ENCODE results near the gene MGME1.
"Not testable (repeated sequence)": the region's sequence is repeated elsewhere in the genome, so short reads cannot be mapped to it uniquely, and the experiment has no call there.

MGME1 gene

DNA sequence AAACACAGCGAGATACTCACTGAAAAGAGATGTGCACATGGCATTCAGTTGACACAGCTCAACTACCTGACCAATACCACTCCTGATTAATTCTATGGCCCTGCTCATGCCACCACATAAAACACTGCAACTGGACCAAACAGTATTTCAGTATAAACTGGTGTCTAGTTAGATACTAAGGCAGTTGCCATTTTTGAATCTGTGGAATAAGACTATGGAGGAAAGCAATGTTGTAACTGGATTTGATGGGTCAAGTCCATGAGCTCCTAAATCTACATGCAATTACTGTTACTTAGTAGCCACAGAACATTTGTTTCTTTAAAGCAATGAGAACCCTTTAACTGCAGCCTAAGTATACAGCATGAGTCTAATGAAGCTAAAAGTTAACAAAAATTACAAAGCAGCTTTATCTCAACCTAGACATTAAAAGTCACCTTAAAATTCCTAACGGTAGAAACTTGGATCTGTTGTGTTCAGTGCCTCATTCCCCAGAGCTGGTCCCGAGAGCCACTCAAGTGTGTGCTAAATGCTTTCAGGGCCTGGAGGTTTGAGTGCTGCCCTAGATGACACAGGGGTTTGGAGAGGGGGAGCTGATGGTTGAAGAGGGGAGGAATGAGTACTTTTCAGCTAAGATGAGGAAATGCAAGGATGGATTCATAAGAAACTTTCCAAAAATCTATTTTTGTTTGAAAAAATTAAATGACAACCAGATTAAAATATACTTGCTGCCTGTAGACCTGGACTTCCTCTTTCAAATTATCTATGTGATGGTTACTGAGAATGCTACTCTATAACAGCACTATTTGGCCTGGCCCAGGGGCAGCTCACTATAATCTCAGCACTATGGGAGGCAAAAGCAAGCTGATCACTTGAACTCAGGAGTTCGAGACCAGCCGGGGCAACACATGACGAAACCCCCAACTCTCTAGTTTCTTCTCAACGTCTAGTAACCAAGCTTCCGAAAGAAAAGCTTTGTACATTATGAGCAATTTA lies 15.8 kb upstream of the MGME1 start:
- Histone ChIP-seq H3K9me3 (ENCODE audit: low read depth, low read length) (no peaks in the 10 kb centered on the region), H3K27ac (0 out of 2 replicates have a peak overlapping the region, but pooled peaks have one; percentile 2), H3K9ac (ENCODE audit: insufficient read length) (no peak overlapping the region), H3K4me3 (no peak overlapping the region), H3K36me3 (ENCODE audit: insufficient read depth, low read length) (peaks cover 98% of the 10 kb centered on the region)
- no peak for DNase-seq (ENCODE audit: low read depth, low spot score)
- no peak for TF ChIP-seq EZH2 (IDR thresholded peaks at IDR 0.05)
- TF ChIP-seq FOXP2 (optimal IDR thresholded peaks at IDR 0.05; ENCODE audit: control extremely low read depth, extremely low read length, insufficient read depth) = no peak
- TF ChIP-seq POLR2AphosphoS5 (IDR thresholded peaks at IDR 0.05; ENCODE audit: borderline replicate concordance, low read depth, low read length) = 0 out of 2 replicates have a peak, but pooled peaks have one; percentile 11

DNA sequence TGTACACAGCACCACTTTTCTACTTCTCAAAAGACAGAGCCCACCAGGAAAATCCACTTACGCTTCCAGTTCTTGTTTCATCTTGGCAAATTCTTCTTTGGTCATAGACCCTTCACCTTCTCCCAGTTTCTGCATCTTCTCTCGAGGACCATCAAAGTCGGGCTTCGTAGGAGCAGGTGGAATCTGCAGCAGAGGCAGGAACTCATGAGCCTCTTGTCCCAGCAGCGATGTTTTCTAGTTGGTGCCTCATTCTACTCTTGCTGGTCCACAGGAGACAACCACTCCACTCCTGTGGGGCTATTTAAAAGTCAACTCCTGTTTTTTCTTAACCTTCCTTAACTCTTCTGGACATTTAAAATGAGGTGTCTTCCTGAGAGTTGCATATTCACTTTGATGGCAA lies 14.9 kb upstream of the MGME1 start:
- DNase-seq (ENCODE audit: low read depth, low spot score) = no peak
- Histone ChIP-seq H3K9me3 (ENCODE audit: low read depth, low read length) (no peaks in the 10 kb centered on the region), H3K36me3 (ENCODE audit: insufficient read depth, low read length) (peaks cover 90% of the 10 kb centered on the region), H3K27ac (no peak overlapping the region), H3K9ac (ENCODE audit: insufficient read length) (no peak overlapping the region), H3K4me3 (no peak overlapping the region)
- no peak for TF ChIP-seq POLR2AphosphoS5 (IDR thresholded peaks at IDR 0.05; ENCODE audit: borderline replicate concordance, low read depth, low read length)
- TF ChIP-seq EZH2 (IDR thresholded peaks at IDR 0.05) = no peak
- no peak for TF ChIP-seq FOXP2 (optimal IDR thresholded peaks at IDR 0.05; ENCODE audit: control extremely low read depth, extremely low read length, insufficient read depth)

DNA sequence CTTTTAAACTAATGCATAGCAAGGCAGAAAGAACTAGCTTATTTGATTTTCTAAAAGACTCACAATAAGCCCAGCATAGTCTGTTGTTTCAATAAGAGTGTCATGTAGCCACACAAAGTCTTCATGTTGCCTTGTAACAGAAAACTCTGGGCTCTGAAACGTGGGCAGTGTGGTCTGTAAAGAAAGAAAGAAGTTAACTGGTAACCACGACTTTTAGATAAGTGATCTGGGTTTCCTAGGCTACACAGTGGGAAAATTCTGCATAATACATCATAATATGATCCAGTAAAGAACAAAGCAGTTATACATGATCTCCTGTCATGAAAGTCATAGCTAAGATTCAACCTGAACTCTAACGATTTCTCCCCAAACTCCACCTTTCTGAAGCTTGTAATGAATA lies 13.5 kb upstream of the MGME1 start:
- Histone ChIP-seq H3K4me3 (no peak overlapping the region), H3K27ac (0 out of 2 replicates have a peak overlapping the region, but pooled peaks have one; percentile 64), H3K36me3 (ENCODE audit: insufficient read depth, low read length) (peaks cover 84% of the 10 kb centered on the region), H3K9ac (ENCODE audit: insufficient read length) (no peak overlapping the region), H3K9me3 (ENCODE audit: low read depth, low read length) (no peaks in the 10 kb centered on the region)
- TF ChIP-seq FOXP2 (optimal IDR thresholded peaks at IDR 0.05; ENCODE audit: control extremely low read depth, extremely low read length, insufficient read depth) (no peak), EZH2 (IDR thresholded peaks at IDR 0.05) (no peak), POLR2AphosphoS5 (IDR thresholded peaks at IDR 0.05; ENCODE audit: borderline replicate concordance, low read depth, low read length) (no peak)
- DNase-seq (ENCODE audit: low read depth, low spot score) = no peak

DNA sequence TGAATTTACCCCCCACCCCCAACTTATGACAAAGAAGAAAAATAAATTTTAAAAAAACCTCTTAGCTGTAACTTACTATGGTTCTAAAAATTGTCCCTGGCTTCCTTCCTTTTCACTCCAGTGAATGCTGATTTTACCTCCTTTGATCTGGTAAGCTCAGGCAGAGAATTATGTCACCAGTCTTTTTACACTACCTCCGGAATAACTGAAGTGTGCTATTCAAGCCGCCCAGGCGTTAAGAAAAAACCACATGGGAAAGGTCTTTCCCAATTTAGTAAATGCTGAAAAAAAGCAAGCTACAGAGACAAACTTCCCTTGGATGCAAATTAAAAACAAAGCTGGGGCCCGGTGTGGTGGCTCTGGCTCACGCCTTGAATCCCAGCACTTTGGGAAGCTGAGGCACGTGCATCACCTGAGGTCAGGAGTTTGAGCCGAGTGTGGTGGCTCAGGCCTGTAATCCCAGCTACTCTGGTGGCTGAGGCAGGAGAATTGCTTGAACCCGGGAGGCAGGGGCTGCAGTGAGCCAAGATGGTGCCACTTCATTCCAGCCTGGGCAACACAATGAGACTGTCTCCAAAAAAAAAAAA lies 12.6 kb upstream of the MGME1 start:
- H3K36me3 ChIP-seq (ENCODE audit: insufficient read depth, low read length) = peaks cover 83% of the 10 kb centered on the region
- H3K4me3 ChIP-seq = no peak overlapping the region
- H3K9me3 ChIP-seq (ENCODE audit: low read depth, low read length) = no peaks in the 10 kb centered on the region
- no peak overlapping the region for H3K9ac ChIP-seq (ENCODE audit: insufficient read length)
- DNase-seq (ENCODE audit: low read depth, low spot score) = no peak
- 0 out of 2 replicates have a peak overlapping the region, but pooled peaks have one; percentile 32 for H3K27ac ChIP-seq
- no peak for TF ChIP-seq EZH2 (IDR thresholded peaks at IDR 0.05)
- no peak for TF ChIP-seq FOXP2 (optimal IDR thresholded peaks at IDR 0.05; ENCODE audit: control extremely low read depth, extremely low read length, insufficient read depth)
- TF ChIP-seq POLR2AphosphoS5 (IDR thresholded peaks at IDR 0.05; ENCODE audit: borderline replicate concordance, low read depth, low read length) = no peak

DNA sequence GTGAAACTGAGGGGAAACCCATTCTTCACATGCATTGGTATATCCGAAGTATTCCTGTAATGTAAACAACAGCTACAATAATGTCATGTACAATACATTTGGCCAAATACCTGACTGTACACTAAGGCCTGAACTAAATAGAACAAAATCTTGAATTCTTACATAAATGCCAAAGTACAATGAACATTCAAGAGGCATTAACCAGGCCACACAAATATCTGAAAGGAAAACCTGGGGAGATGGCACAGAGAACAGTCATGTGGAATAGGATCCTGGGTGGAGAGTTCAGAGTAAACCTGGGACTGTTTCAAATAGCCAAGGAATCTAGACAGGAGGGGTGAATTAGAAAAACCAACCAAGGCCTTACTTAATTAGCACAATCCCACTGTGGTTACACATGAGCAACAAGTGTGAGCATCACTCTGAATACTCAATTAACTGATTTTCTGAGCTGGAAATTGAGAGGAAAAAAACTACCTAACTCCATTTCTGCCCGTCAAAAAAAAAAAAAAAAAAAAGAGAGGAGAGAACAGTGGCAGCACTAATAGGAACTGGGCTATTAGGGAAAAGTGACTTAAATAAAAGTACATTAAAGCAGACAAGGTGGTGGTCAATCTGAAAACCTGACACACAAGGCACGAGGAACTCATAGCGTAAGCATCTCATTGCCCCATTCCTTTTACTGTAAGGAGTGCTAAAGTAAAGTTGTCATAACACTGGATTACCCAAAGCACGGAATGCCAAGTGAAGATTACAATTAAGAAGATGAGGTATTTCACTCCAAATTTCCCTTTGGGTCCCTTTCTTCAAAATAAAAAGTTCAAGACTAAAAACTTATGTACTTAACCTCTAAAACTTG lies 11.1 kb upstream of the MGME1 start:
- Histone ChIP-seq H3K9me3 (ENCODE audit: low read depth, low read length) (no peaks in the 10 kb centered on the region), H3K36me3 (ENCODE audit: insufficient read depth, low read length) (peaks cover 78% of the 10 kb centered on the region), H3K27ac (peak overlapping the region; percentile 85), H3K4me3 (no peak overlapping the region), H3K9ac (ENCODE audit: insufficient read length) (peak overlapping the region; percentile 7)
- TF ChIP-seq POLR2AphosphoS5 (IDR thresholded peaks at IDR 0.05; ENCODE audit: borderline replicate concordance, low read depth, low read length) (no peak), EZH2 (IDR thresholded peaks at IDR 0.05) (no peak), FOXP2 (optimal IDR thresholded peaks at IDR 0.05; ENCODE audit: control extremely low read depth, extremely low read length, insufficient read depth) (no peak)
- DNase-seq (ENCODE audit: low read depth, low spot score) = no peak

DNA sequence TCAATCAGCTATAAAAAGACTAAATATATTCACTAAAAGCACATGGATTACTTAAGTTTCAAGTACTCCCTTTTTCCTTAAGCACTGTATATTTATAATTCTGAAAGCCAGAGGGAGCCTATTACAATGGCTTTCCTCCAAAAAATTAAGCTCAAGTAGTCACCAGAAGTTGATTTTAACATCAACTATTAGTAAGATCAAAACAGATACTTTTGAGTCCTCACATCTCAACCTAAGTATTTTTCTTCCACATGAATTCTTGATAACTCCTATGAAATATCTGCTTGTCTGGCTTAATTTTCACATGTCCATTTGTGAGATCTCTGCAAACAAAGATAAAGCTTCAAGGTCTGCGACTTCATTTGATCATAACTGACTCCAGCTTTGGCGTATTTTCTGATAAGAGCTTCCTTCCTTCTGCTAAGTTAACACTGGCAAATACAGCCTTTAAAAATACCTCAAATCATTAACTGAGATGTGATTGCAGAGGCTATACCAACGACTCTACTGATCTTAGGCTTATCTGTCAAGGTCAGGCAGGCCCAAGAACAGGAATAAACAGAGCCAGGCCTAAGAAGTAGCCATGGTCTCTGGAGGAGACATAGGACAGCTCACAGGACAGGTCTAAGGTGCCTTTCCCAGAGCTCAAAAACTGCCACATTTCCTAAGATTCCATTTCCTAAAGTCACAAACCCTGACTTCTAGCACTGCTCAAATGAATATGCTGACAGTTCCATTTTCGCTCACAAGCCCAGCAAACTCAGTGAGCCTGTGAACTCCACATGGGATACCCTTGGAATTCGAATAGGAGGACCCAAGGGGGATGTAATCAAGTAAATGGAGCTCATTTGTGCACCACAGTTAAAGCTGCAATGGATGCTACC lies 10.2 kb upstream of the MGME1 start:
- TF ChIP-seq POLR2AphosphoS5 (IDR thresholded peaks at IDR 0.05; ENCODE audit: borderline replicate concordance, low read depth, low read length) (no peak), EZH2 (IDR thresholded peaks at IDR 0.05) (no peak), FOXP2 (optimal IDR thresholded peaks at IDR 0.05; ENCODE audit: control extremely low read depth, extremely low read length, insufficient read depth) (no peak)
- Histone ChIP-seq H3K36me3 (ENCODE audit: insufficient read depth, low read length) (peaks cover 78% of the 10 kb centered on the region), H3K4me3 (peak overlapping the region; percentile 47), H3K27ac (peak overlapping the region; percentile 85), H3K9me3 (ENCODE audit: low read depth, low read length) (no peaks in the 10 kb centered on the region), H3K9ac (ENCODE audit: insufficient read length) (peak overlapping the region; percentile 7)
- DNase-seq (ENCODE audit: low read depth, low spot score) = no peak

DNA sequence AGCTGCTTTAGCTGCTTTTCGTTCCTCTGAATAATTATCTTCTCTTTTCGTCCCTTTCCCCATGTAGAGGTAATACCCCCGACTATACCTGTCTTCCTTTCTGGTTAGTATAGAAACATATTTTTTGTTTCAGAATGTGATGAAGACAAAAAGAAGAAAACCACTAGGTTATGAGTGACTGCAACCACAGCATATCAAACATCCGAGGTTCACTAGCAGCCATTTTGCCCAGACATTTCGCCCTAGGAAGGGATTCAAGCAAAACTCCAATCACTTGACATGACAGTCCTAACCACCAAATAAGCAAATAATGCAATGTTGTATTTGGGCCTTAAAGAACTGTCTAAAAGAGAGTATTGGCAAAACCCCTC lies 9.6 kb upstream of the MGME1 start:
- no peaks in the 10 kb centered on the region for H3K9me3 ChIP-seq (ENCODE audit: low read depth, low read length)
- peak overlapping the region; percentile 85 for H3K27ac ChIP-seq
- TF ChIP-seq FOXP2 (optimal IDR thresholded peaks at IDR 0.05; ENCODE audit: control extremely low read depth, extremely low read length, insufficient read depth) = no peak
- TF ChIP-seq POLR2AphosphoS5 (IDR thresholded peaks at IDR 0.05; ENCODE audit: borderline replicate concordance, low read depth, low read length) = no peak
- no peak for TF ChIP-seq EZH2 (IDR thresholded peaks at IDR 0.05)
- no peak for DNase-seq (ENCODE audit: low read depth, low spot score)
- H3K9ac ChIP-seq (ENCODE audit: insufficient read length) = no peak overlapping the region
- peaks cover 78% of the 10 kb centered on the region for H3K36me3 ChIP-seq (ENCODE audit: insufficient read depth, low read length)
- peak overlapping the region; percentile 47 for H3K4me3 ChIP-seq

DNA sequence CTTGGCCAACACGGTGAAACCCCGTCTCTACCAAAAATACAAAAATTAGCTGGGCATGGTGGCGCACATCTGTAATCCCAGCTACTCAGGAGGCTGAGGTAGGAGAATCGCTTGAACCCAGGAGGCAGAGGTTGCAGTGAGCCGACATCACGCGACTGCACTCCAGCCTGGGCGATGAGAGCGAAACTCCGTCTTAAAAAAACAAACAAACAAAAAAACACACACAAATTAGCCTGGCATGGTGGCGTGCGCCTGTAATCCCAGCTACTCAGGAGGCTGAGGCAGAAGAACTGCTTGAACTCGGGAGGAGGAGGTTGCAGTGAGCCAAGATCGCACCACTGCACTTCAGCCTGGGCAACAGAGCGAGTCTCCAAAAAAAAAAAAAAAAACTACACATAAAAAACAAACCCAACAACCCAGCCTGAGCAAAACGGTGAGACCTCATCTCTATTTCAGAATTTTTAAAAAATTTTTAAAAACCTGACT lies 8.4 kb upstream of the MGME1 start:
- Histone ChIP-seq H3K36me3 (ENCODE audit: insufficient read depth, low read length) (peaks cover 77% of the 10 kb centered on the region), H3K27ac (peak overlapping the region; percentile 79)
- H3K9me3 ChIP-seq (ENCODE audit: low read depth, low read length); H3K4me3 ChIP-seq; DNase-seq (ENCODE audit: low read depth, low spot score); H3K9ac ChIP-seq (ENCODE audit: insufficient read length): not testable (repeated sequence)

Data from SK-N-MC (cell line).